Measurements from ENCODE around the gene PLEK.
"Not testable (repeated sequence)": the region's sequence is repeated elsewhere in the genome, so short reads cannot be mapped to it uniquely, and the experiment has no call there.

The PLEK gene

DNA sequence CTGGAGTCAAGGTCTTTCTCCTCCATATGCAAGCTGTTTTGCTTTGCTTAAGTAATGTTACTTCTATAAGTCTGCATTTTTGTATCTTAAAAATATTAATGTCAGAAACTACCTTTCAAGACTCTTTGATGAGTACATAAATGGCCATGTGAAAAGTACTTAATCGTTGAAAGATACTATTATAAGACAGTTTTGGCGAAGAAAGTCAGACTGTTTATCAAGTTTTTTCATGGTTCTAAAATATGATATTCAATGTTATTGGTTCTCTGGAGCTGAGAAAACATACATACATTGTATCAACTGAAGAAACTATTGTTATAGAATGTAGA lies 76.9 kb downstream of the PLEK start:
- no peak for DNase-seq (ENCODE audit: low spot score)

DNA sequence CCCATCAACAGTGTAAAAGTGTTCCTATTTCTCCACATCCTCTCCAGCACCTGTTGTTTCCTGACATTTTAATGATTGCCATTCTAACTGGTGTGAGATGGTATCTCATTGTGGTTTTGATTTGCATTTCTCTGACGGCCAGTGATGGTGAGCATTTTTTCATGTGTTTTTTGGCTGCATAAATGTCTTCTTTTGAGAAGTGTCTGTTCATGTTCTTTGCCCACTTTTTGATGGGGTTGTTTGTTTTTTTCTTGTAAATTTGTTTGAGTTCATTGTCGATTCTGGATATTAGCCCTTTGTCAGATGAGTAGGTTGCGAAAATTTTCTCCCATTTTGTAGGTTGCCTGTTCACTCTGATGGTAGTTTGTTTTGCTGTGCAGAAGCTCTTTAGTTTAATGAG lies 81.3 kb downstream of the PLEK start:
- DNase-seq (ENCODE audit: low spot score) = not testable (repeated sequence)
